Bronchial epithelial cell (primary cell): ENCODE results near the gene ADAM12. TPM values are rescaled to one million over a fixed set of nuclear protein-coding genes. Genes with fewer than 3 reads are reported as not detected.
A peak's percentile ranks its signal among the peaks of the same experiment; 100 is the strongest.

Source experiments
- DNase-seq: peaks from one replicate; pipeline ENCODE4 v3.0.0-alpha.2; 2010; ENCODE audit warnings: low read depth
- FAIRE-seq: peaks from 2 replicates; lab custom pipeline; 2011; peaks lifted over from hg19 to GRCh38; lab: Jason Lieb, UNC
- H3K27me3 ChIP-seq: 2 replicates; pipeline ENCODE4 v1.5.1; 2011; ENCODE audit warnings: low read length; ENCODE audit not compliant: control insufficient read depth, insufficient read depth
- H3K36me3 ChIP-seq: 2 replicates; pipeline ENCODE4 v1.5.1; 2011; ENCODE audit warnings: low read length; ENCODE audit not compliant: control insufficient read depth, insufficient read depth
- H3K4me3 ChIP-seq: 2 replicates; pipeline ENCODE4 v1.5.1; 2011; ENCODE audit warnings: mild to moderate bottlenecking, low read depth, low read length, control low read depth
- CTCF ChIP-seq: IDR thresholded peaks from 2 replicates; pipeline ENCODE4 v1.5.1; 2011; ENCODE audit warnings: mild to moderate bottlenecking, moderate library complexity, low read length, control low read depth, inconsistent platforms; ENCODE audit not compliant: insufficient read depth, severe bottlenecking
- total RNA-seq: library from RNA; depleted of rRNA; stranded (reverse); fragments of >200 nt; gene quantifications from 2 replicates; pipeline ENCODE4 v1.2.1, GENCODE V29; 2014

ADAM12 gene
- total RNA-seq, 1 donor from 2014 or later: 1.8 TPM

- H3K36me3 ChIP-seq: no peaks in the 10 kb centered on the region
- no peak for DNase-seq
- H3K4me3 ChIP-seq: no peak overlapping the region
- no peaks in the 10 kb centered on the region for H3K27me3 ChIP-seq
- no peak for FAIRE-seq
- TF ChIP-seq CTCF: no peak
Measured at GRCh38 chr10:126061526-126061925, 326.8 kb downstream of the ADAM12 start.

GRCh38 chr10:126060261-126060931 is 327.9 kb downstream of the ADAM12 start:
- FAIRE-seq (no peak), DNase-seq (peak; percentile 67)
- no peak for TF ChIP-seq CTCF

GRCh38 chr10:126059076-126059826 is 329.0 kb downstream of the ADAM12 start:
- DNase-seq (no peak), FAIRE-seq (no peak)
- no peak for TF ChIP-seq CTCF
- no peaks in the 10 kb centered on the region for H3K27me3 ChIP-seq
- H3K36me3 ChIP-seq: no peaks in the 10 kb centered on the region
- H3K4me3 ChIP-seq: no peak overlapping the region

More at GRCh38 chr10:126060261-126060931, 327.9 kb downstream of the ADAM12 start:
- no peak overlapping the region for H3K4me3 ChIP-seq
- no peaks in the 10 kb centered on the region for H3K27me3 ChIP-seq
- no peaks in the 10 kb centered on the region for H3K36me3 ChIP-seq

DNA sequence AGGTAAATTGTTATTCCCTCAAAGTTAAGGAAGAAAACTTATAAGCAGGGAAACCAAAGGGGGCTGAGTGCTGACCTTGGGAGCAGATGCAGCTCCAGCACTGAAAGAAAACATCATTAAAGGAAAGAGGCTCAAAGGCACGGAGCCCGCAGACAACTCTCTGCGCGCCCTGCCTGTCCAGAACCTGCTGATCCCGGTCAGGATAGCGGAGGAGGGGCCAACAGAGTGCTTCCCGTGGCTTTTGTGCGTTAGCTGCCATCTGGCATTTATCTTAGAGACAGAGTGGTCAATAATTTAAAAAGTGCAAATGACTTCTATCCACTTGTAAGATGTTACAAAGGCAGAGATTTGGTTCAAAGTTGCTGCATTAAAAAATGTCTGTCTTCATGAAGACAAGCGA is 329.8 kb downstream of the ADAM12 start:
- no peaks in the 10 kb centered on the region for H3K36me3 ChIP-seq
- FAIRE-seq (no peak), DNase-seq (no peak)
- TF ChIP-seq CTCF: no peak
- no peak overlapping the region for H3K4me3 ChIP-seq
- H3K27me3 ChIP-seq: no peaks in the 10 kb centered on the region

GRCh38 chr10:126058104-126058503 is 330.2 kb downstream of the ADAM12 start:
- Histone ChIP-seq H3K27me3 (no peaks in the 10 kb centered on the region), H3K4me3 (no peak overlapping the region), H3K36me3 (no peaks in the 10 kb centered on the region)
- TF ChIP-seq CTCF: no peak
- FAIRE-seq: no peak
- no peak for DNase-seq
